DND-41 (cell line): ENCODE measurements around the gene AMPD3.

Experiments used
- EZH2 ChIP-seq: IDR thresholded peaks from 3 replicates; pipeline ENCODE4 v1.6.1; 2012; ENCODE audit warnings: borderline replicate concordance, low read depth, mild to moderate bottlenecking, moderate library complexity, low read length, inconsistent platforms; ENCODE audit not compliant: severe bottlenecking
- TF ChIP-seq, protein P1 (sequence below): IDR thresholded peaks from 2 replicates; pipeline ENCODE4 v1.5.1; 2012; ENCODE audit warnings: borderline replicate concordance, low read length, moderate library complexity, mild to moderate bottlenecking; ENCODE audit not compliant: poor library complexity, severe bottlenecking; ENCODE audit errors: extremely low read depth

DNA sequence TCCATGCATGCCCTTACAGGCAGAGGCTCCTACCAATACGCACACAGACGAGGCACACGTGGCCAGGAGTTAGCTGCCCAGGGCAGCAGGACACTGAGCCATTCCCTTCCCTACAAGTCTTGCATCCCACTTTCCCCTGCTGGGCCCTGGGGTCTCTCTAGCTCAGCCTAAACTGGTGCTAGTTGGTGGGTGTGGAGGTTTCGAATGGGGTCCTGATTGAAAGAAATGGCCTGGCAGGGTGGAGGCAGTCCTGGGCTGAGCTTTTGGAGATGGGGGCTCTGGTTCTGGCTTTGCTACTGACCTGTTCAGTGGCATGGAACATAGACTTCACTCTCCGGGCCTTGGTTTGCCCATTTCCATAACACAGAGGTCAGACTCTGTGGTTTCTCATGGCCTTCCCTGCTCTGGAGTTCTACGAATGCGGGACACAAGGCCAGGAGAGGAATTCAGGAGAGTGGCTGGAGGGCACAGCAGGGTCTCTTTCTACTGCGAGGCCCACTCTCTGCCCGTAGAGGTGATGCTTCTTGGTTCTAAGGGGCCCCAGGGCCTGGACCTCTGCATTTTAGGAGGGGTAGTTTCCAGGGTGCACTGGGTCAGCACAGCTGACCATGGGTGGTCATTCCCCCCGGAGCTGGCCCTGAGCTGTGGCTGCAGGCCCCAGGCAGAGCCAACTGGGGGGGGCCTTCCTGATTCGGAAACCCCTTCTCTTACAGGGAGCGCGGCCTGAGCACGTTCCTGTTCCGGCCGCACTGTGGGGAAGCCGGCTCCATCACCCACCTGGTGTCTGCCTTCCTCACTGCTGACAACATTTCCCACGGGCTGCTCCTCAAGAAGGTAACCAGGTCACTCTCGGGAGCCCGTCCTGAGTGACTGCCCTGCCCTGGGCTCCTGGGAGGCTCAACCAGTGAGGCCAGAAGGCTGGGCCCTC, 46.0 kb downstream of the AMPD3 start:
- TF ChIP-seq, protein P1, sequence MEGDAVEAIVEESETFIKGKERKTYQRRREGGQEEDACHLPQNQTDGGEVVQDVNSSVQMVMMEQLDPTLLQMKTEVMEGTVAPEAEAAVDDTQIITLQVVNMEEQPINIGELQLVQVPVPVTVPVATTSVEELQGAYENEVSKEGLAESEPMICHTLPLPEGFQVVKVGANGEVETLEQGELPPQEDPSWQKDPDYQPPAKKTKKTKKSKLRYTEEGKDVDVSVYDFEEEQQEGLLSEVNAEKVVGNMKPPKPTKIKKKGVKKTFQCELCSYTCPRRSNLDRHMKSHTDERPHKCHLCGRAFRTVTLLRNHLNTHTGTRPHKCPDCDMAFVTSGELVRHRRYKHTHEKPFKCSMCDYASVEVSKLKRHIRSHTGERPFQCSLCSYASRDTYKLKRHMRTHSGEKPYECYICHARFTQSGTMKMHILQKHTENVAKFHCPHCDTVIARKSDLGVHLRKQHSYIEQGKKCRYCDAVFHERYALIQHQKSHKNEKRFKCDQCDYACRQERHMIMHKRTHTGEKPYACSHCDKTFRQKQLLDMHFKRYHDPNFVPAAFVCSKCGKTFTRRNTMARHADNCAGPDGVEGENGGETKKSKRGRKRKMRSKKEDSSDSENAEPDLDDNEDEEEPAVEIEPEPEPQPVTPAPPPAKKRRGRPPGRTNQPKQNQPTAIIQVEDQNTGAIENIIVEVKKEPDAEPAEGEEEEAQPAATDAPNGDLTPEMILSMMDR: no peak
- TF ChIP-seq EZH2: no peak
